PC-3 (cell line): ENCODE data around the gene MT1A. TPM values are rescaled to one million over a fixed set of nuclear protein-coding genes. Genes with fewer than 3 reads are reported as not detected.

Source experiments
- ATAC-seq: fragments of 200-7000 bp; cut with Tn5 transposase; 2 replicates; pipeline ENCODE4 v1.9.1; 2020; ENCODE audit warnings: mild to moderate bottlenecking, moderate library complexity
- BruUV-seq: library from RNA; stranded (reverse); fragments of 400-500 nt; replicated peaks from 2 replicates; lab custom pipeline; 2021; lab: Mats Ljungman, UMichigan
- CTCF ChIA-PET: fragments of 300-600 bp; sonication (Branson Sonifier 250); formaldehyde crosslinking; loops from one replicate; lab custom pipeline; 2022; ENCODE audit warnings: antibody characterized with exemption; lab: Charles Lee
- POLR2A ChIA-PET: fragments of 300-600 bp; sonication (Branson Sonifier 250); formaldehyde crosslinking; loops from one replicate; lab custom pipeline; 2022; ENCODE audit warnings: antibody characterized with exemption; ENCODE audit not compliant: unreplicated experiment; lab: Charles Lee
- DNase-seq: peaks from one replicate; pipeline ENCODE4 v3.0.0-alpha.2; 2015
- H2AFZ ChIP-seq: fragments of 300-600 bp; sonication (generic); 2 replicates; pipeline ENCODE4 v1.6.0; 2016; ENCODE audit warnings: antibody characterized with exemption, low read length
- H3F3A ChIP-seq: fragments of 300-600 bp; sonication (generic); one replicate; pipeline ENCODE4 v1.6.0; 2017; ENCODE audit warnings: antibody characterized with exemption, low read length, control low read depth, mild to moderate bottlenecking; ENCODE audit not compliant: unreplicated experiment
- H3K27ac ChIP-seq: fragments of 300-600 bp; sonication (generic); 2 replicates; pipeline ENCODE4 v1.5.1; 2016; ENCODE audit warnings: mild to moderate bottlenecking, low read length
- H3K27me3 ChIP-seq: fragments of 300-600 bp; sonication (generic); 2 replicates; pipeline ENCODE4 v1.6.1; 2016; ENCODE audit warnings: low read length, mixed read lengths
- H3K36me3 ChIP-seq: fragments of 300-600 bp; sonication (generic); 2 replicates; pipeline ENCODE4 v1.6.1; 2016; ENCODE audit warnings: low read depth, mixed run types, low read length, mixed read lengths
- H3K4me1 ChIP-seq: fragments of 300-600 bp; sonication (generic); 2 replicates; pipeline ENCODE4 v1.5.1; 2016; ENCODE audit warnings: low read length; ENCODE audit not compliant: insufficient read depth
- H3K4me2 ChIP-seq: fragments of 300-600 bp; sonication (generic); 2 replicates; pipeline ENCODE4 v1.6.0; 2016; ENCODE audit warnings: low read length
- H3K4me3 ChIP-seq: fragments of 300-600 bp; sonication (generic); 2 replicates; pipeline ENCODE4 v1.5.1; 2016; ENCODE audit warnings: mild to moderate bottlenecking, low read length, mixed read lengths
- H3K79me2 ChIP-seq: fragments of 300-600 bp; sonication (generic); 2 replicates; pipeline ENCODE4 v1.6.1; 2017; ENCODE audit warnings: low read length, mixed read lengths
- H3K9ac ChIP-seq: fragments of 300-600 bp; sonication (generic); 2 replicates; pipeline ENCODE4 v1.6.0; 2016; ENCODE audit warnings: mild to moderate bottlenecking, low read length
- H3K9me2 ChIP-seq: fragments of 300-600 bp; sonication (generic); replicated peaks from 2 replicates; pipeline ENCODE4 v1.6.1; 2016; ENCODE audit warnings: mixed run types, low read length, mixed read lengths
- H3K9me3 ChIP-seq: fragments of 300-600 bp; sonication (generic); 2 replicates; pipeline ENCODE4 v1.6.1; 2016; ENCODE audit warnings: low read length, mixed read lengths
- H4K20me1 ChIP-seq: fragments of 300-600 bp; sonication (generic); 2 replicates; pipeline ENCODE4 v1.6.1; 2016; ENCODE audit warnings: low read length, mixed read lengths
- CTCF ChIP-seq: fragments of 300-600 bp; sonication (generic); conservative IDR thresholded peaks from 2 replicates; pipeline ENCODE4 v1.5.1; 2017; ENCODE audit warnings: antibody characterized with exemption, low read depth, mild to moderate bottlenecking, low read length
- EZH2 ChIP-seq: fragments of 300-600 bp; sonication (generic); IDR thresholded peaks from one replicate; pipeline ENCODE4 v1.6.1; 2017; ENCODE audit warnings: antibody characterized with exemption, mild to moderate bottlenecking, low read length; ENCODE audit not compliant: unreplicated experiment
- EZH2phosphoT487 ChIP-seq: fragments of 300-600 bp; sonication (generic); IDR thresholded peaks from 2 replicates; pipeline ENCODE4 v1.6.1; 2018; ENCODE audit warnings: mild to moderate bottlenecking, antibody characterized with exemption, low read length, borderline replicate concordance
- intact Hi-C: fragments of 100-400 bp; cut with micrococcal nuclease; formaldehyde crosslinking; loops from 2 replicates; pipeline ENCODE4 v1.9.0; 2023
- total RNA-seq: library from RNA; depleted of rRNA; stranded (reverse); fragments of >200 nt; gene quantifications from 2 replicates; pipeline ENCODE4 v1.2.3, GENCODE V29; 2014

Gene MT1A
- total RNA-seq, 1 experiment from 2014 or later, result not detected

- Histone ChIP-seq H3K9me2 (no peaks in the 10 kb centered on the region), H3K4me3 (no peak overlapping the region), H3F3A (peaks cover 14% of the 10 kb centered on the region), H3K9ac (no peak overlapping the region), H3K79me2 (no peaks in the 10 kb centered on the region), H3K36me3 (no peaks in the 10 kb centered on the region), H3K27me3 (no peaks in the 10 kb centered on the region), H4K20me1 (no peaks in the 10 kb centered on the region), H3K4me2 (no peak overlapping the region), H2AFZ (no peak overlapping the region), H3K27ac (no peak overlapping the region), H3K4me1 (peaks cover 22% of the 10 kb centered on the region), H3K9me3 (no peaks in the 10 kb centered on the region)
- intact Hi-C loops, result loop anchor here (10.0 kb wide), 1 partner anchor 53 kb away; the partner anchor contains the start of genes MT1B and MT1F
- ATAC-seq, result no peak
- DNase-seq, result no peak
- no TSS peak for BruUV-seq
- TF ChIP-seq EZH2phosphoT487, result no peak
- no peak for TF ChIP-seq EZH2
- TF ChIP-seq CTCF, result no peak
- ChIA-PET CTCF (interaction anchor here (0.5 to 1.1 kb wide), 3 partner anchors 23 to 99 kb away, joined by 3 to 17 read pairs (median 5); no protein-coding TSS in a partner anchor), POLR2A (no interaction called here)
Measured at GRCh38 chr16:56601325-56601724, 37.1 kb upstream of the MT1A start.

- Histone ChIP-seq H3K9me2 (no peaks in the 10 kb centered on the region), H4K20me1 (no peaks in the 10 kb centered on the region), H3K27me3 (no peaks in the 10 kb centered on the region), H3K9me3 (no peaks in the 10 kb centered on the region), H3K9ac (no peak overlapping the region), H3K36me3 (no peaks in the 10 kb centered on the region), H3K79me2 (peaks cover 2% of the 10 kb centered on the region), H3K4me2 (no peak overlapping the region), H3K4me1 (peaks cover 39% of the 10 kb centered on the region), H3K4me3 (no peak overlapping the region), H3K27ac (no peak overlapping the region), H2AFZ (no peak overlapping the region), H3F3A (peaks cover 14% of the 10 kb centered on the region)
- CTCF ChIA-PET, result interaction anchor here (0.7 to 1.4 kb wide), 3 partner anchors 40 to 99 kb away, joined by 4 to 29 read pairs (median 6); no protein-coding TSS in a partner anchor
- TF ChIP-seq EZH2 (no peak), CTCF (peak; percentile 58)
- POLR2A ChIA-PET, result interaction anchor here (0.5 to 1.0 kb wide), 2 partner anchors 54 to 69 kb away, joined by 4 to 9 read pairs; no protein-coding TSS in a partner anchor
- no TSS peak for BruUV-seq
- intact Hi-C loops, result loop anchor here (1.0 to 10.0 kb wide), 2 partner anchors 51 to 99 kb away; partner anchors contain the start of genes MT1B and MT1F
- DNase-seq, result peak; percentile 72
- peak; percentile 7; the same call in 1 of the 2 replicates for ATAC-seq
Measured at GRCh38 chr16:56603589-56603988, 34.9 kb upstream of the MT1A start.

GRCh38 chr16:56604966-56605365 is 33.5 kb upstream of the MT1A start:
- Histone ChIP-seq H3K9me3 (no peaks in the 10 kb centered on the region), H3K79me2 (peaks cover 12% of the 10 kb centered on the region), H3F3A (peaks cover 14% of the 10 kb centered on the region), H3K9me2 (no peaks in the 10 kb centered on the region), H3K36me3 (no peaks in the 10 kb centered on the region), H3K4me2 (no peak overlapping the region), H2AFZ (no peak overlapping the region), H3K27ac (no peak overlapping the region), H3K27me3 (no peaks in the 10 kb centered on the region), H3K9ac (no peak overlapping the region), H4K20me1 (no peaks in the 10 kb centered on the region), H3K4me1 (peaks cover 44% of the 10 kb centered on the region), H3K4me3 (no peak overlapping the region)
- POLR2A ChIA-PET, result no interaction called here
- BruUV-seq, result no TSS peak
- CTCF ChIA-PET, result no interaction called here
- TF ChIP-seq EZH2phosphoT487 (no peak), CTCF (no peak), EZH2 (no peak)
- DNase-seq (no peak), ATAC-seq (no peak)
- intact Hi-C loops, result loop anchor here (5.0 to 10.0 kb wide), 3 partner anchors 50 to 182 kb away; partner anchors contain the start of genes MT1B, MT1F and MT1X
